A549 (cell line): ENCODE measurements around the gene CARNS1.

Experiments
- BHLHE40 ChIP-seq: IDR thresholded peaks from 2 replicates; pipeline ENCODE4 v1.6.1; 2012; ENCODE audit warnings: low read depth, low read length, inconsistent platforms
- CEBPB ChIP-seq, 2 experiments: fragments of >200 bp in 1 of 2; sonication (Bioruptor Twin) in 1 of 2; formaldehyde crosslinking in 1 of 2; IDR thresholded peaks; 2 replicates each; pipeline ENCODE4 v1.6.1; 2012 to 2016
- CHD2 ChIP-seq: fragments of 150-350 bp; IDR thresholded peaks from 2 replicates; pipeline ENCODE4 v1.6.1; 2014; ENCODE audit warnings: low read length; ENCODE audit not compliant: partially characterized antibody
- CHD4 ChIP-seq: fragments of 200-600 bp; sonication (generic); IDR thresholded peaks from 2 replicates; pipeline ENCODE4 v1.6.1; 2016; ENCODE audit warnings: antibody characterized with exemption, mild to moderate bottlenecking, borderline replicate concordance
- EHF ChIP-seq: fragments of 250-450 bp; sonication (Bioruptor Pico); IDR thresholded peaks from 2 replicates; pipeline ENCODE4 v1.5.0; 2020; ENCODE audit warnings: mild to moderate bottlenecking
- EHMT2 ChIP-seq: fragments of 200-600 bp; sonication (generic); IDR thresholded peaks from 2 replicates; pipeline ENCODE4 v1.6.1; 2016; ENCODE audit warnings: antibody characterized with exemption, low read depth, mild to moderate bottlenecking, moderate library complexity
- EP300 ChIP-seq, 2 experiments: fragments of >200 bp; sonication (Bioruptor Twin); formaldehyde crosslinking; IDR thresholded peaks; 2 replicates in 1 of 2; 3 replicates in 1 of 2; pipeline ENCODE4 v1.6.1; 2016 to 2017
- JUNB ChIP-seq: fragments of >200 bp; sonication (Bioruptor Twin); formaldehyde crosslinking; IDR thresholded peaks from 2 replicates; pipeline ENCODE4 v1.6.1; 2016
- MAZ ChIP-seq: fragments of 150-350 bp; IDR thresholded peaks from 2 replicates; pipeline ENCODE4 v1.6.1; 2014; ENCODE audit warnings: antibody characterized with exemption, low read depth, low read length, borderline replicate concordance
- POLR2A ChIP-seq: IDR thresholded peaks from 2 replicates; pipeline ENCODE4 v1.6.1; 2012; ENCODE audit warnings: mild to moderate bottlenecking, low read length
- REST ChIP-seq: fragments of 200-600 bp; sonication (generic); IDR thresholded peaks from 2 replicates; pipeline ENCODE4 v1.6.1; 2016; ENCODE audit warnings: antibody characterized with exemption, mild to moderate bottlenecking, moderate library complexity
- SMC3 ChIP-seq: fragments of >200 bp; sonication (Bioruptor Twin); formaldehyde crosslinking; IDR thresholded peaks from 3 replicates; pipeline ENCODE4 v1.6.1; 2018; ENCODE audit warnings: inconsistent platforms
- TF ChIP-seq, protein P1 (sequence below): fragments of >200 bp; sonication (Bioruptor Twin); formaldehyde crosslinking; IDR thresholded peaks from 3 replicates; pipeline ENCODE4 v1.5.1; 2016

DNA sequence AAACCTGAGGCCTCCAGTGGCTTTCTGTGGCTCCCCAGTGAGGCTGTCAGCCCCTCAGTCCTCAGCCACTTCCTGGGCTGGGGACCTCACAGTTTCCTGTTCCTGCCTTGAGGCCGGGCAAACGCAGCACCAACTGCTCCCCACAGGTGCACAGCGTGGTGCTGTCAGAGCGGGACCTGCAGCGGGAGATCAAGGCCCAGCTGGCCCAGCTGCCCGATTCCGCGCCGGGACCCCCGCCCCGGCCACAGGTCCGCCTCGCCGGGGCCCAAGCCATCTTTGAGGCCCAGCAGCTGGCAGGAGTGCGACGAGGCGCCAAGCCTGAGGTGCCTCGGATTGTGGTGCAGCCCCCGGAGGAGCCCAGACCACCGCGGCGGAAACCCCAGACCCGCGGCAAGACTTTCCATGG is 6.2 kb upstream of the CARNS1 start:
- no peak for TF ChIP-seq EHF (CRISPR knock-in tag)
- no peak for TF ChIP-seq JUNB
- TF ChIP-seq EHMT2 = no peak
- TF ChIP-seq POLR2A = no peak
- TF ChIP-seq, protein P1, sequence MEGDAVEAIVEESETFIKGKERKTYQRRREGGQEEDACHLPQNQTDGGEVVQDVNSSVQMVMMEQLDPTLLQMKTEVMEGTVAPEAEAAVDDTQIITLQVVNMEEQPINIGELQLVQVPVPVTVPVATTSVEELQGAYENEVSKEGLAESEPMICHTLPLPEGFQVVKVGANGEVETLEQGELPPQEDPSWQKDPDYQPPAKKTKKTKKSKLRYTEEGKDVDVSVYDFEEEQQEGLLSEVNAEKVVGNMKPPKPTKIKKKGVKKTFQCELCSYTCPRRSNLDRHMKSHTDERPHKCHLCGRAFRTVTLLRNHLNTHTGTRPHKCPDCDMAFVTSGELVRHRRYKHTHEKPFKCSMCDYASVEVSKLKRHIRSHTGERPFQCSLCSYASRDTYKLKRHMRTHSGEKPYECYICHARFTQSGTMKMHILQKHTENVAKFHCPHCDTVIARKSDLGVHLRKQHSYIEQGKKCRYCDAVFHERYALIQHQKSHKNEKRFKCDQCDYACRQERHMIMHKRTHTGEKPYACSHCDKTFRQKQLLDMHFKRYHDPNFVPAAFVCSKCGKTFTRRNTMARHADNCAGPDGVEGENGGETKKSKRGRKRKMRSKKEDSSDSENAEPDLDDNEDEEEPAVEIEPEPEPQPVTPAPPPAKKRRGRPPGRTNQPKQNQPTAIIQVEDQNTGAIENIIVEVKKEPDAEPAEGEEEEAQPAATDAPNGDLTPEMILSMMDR = no peak
- TF ChIP-seq MAZ = no peak
- TF ChIP-seq CHD4 = no peak
- no peak for TF ChIP-seq REST
- TF ChIP-seq BHLHE40 = no peak
- no peak for TF ChIP-seq EP300 (IDR thresholded peaks at IDR 0.05)
- TF ChIP-seq CHD2 = no peak
- TF ChIP-seq CEBPB (IDR thresholded peaks at IDR 0.05) = no peak
- TF ChIP-seq SMC3 = no peak
